Endothelial cell of coronary artery (primary cell): Measurements from ENCODE around the gene PCDHGA8. TPM values are rescaled to one million over a fixed set of nuclear protein-coding genes. Genes with fewer than 3 reads are reported as not detected.

Experiments
- total RNA-seq: library from RNA; depleted of rRNA; stranded (reverse); fragments of >200 nt; gene quantifications from 2 replicates; pipeline ENCODE4 v1.2.3, GENCODE V29; 2014

The PCDHGA8 gene
- total RNA-seq = 1.3 and 2.4 TPM in 2 replicates

DNA sequence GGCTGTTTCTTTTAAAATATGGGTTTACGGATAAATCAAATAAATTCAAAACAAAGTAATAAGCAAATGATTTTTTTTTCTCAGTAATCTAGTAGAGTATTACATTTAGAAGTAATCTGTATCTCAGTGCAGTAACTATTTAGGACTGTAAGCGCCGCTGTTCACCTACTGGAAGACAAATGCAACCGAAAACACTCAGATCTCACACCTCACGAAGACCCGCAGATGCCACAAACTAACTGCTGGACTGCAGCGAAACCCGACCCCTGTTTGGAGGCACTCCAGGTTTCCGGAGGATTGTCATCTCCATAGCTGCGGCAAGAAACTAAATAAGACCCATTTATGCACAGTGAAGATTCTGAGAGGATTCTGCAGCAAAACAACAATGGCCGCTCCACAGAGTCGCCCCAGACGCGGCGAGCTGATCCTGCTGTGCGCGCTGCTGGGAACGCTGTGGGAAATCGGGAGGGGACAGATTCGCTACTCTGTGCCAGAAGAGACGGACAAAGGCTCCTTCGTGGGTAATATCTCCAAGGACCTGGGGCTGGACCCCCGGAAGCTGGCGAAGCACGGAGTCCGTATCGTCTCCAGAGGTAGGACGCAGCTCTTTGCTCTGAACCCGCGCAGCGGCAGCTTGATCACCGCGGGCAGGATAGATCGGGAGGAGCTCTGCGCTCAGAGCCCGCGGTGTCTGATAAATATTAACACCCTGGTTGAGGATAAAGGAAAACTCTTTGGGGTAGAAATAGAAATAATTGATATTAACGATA lies at the start of gene PCDHGA8:
TSS of gene PCDHGA8 (plus strand) at position 205 of the 770 bp plus-strand sequence. CDS start at position 386, 181 bp downstream.

DNA sequence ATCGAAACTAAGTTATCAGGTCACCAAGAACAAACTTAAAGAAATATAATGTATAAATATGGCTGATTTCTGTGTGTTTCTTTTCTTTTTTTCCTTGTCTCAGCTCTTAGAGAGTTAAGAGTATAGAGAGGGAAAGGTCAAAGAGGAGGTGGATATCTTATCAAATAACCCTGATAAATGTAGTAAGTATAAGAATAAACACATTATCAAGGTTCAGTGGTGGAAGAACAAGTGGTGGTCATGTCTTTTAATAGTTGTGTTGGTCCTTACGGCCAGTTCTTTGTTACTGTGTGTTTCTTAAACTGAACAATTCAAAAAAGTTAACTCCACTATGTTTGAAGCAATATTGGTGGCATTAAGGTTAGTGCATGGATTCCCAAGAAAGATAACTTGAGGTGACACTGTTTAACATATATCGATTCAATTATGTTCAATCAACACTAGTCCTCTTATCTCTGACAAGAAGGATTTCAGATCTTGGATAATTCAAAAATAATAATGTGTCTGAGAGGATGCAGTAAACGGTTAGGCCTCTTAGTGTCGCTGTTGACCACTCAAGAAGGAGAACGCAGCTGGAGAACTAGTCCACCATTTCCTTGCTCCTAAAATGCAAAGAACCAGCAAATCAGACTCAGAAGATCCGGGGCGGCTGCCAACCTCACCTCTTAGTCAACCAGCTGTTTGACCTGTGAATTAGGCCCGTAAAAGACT lies 49.0 kb upstream of the PCDHGA8 start, which contains the start of gene PCDHGA3:
TSS of gene PCDHGA3 (plus strand) at position 588 of the 711 bp plus-strand sequence. CDS start 205 bp downstream, outside the sequence.

GRCh38 chr5:141349917-141350619 lies 42.4 kb upstream of the PCDHGA8 start, which contains the start of gene PCDHGB1:
Gene PCDHGB1 (plus strand): TSS chr5:141350099. CDS start chr5:141350261, 162 bp downstream.

GRCh38 chr5:141354900-141355469 lies 37.4 kb upstream of the PCDHGA8 start, which contains the start of gene PCDHGA4:
Gene PCDHGA4 (plus strand): TSS chr5:141355021. CDS start chr5:141355108, 87 bp downstream.

GRCh38 chr5:141359790-141360426 lies 32.5 kb upstream of the PCDHGA8 start, which contains the start of gene PCDHGB2:
Gene PCDHGB2 (plus strand): TSS chr5:141359994. CDS start chr5:141360136, 142 bp downstream.

GRCh38 chr5:141363952-141364660 lies 28.3 kb upstream of the PCDHGA8 start, which contains the start of gene PCDHGA5:
Gene PCDHGA5 (plus strand): TSS chr5:141364162. CDS start chr5:141364331, 169 bp downstream.

DNA sequence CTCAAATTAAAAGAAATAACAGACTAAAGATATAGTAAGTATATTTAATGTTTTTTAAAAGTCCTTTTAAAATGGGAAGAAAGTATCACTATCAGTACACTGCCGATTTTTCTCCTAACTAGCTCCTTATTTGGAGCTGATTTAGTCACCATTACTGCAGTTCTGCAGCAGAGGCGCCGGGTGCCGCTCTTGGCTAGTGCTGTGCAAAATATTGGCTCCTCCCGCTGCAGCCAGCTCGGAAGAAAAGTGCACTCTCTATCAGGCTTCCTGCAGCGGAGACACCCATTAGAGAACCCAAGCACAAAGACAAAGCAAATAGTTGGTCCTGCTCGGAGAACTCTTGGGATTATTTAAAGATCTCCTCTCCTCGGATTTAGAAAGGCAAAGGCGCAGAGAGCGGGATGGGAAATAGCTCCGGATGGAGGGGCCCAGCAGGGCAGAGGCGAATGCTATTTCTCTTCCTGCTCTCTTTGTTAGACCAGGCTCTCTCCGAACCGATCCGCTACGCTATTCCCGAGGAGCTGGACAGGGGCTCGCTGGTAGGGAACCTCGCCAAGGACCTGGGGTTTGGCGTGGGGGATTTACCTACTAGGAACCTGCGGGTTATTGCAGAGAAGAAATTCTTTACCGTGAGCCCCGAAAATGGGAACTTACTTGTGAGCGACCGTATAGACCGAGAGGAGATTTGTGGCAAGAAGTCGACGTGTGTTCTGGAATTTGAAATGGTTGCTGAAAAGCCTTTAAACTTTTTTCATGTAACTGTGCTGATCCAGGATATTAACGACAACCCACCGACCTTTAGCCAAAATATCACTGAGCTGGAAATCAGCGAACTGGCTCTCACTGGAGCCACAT lies 22.2 kb upstream of the PCDHGA8 start, which contains the start of gene PCDHGB3:
TSS of gene PCDHGB3 (plus strand) at position 249 of the 855 bp plus-strand sequence. CDS start at position 402, 153 bp downstream.

DNA sequence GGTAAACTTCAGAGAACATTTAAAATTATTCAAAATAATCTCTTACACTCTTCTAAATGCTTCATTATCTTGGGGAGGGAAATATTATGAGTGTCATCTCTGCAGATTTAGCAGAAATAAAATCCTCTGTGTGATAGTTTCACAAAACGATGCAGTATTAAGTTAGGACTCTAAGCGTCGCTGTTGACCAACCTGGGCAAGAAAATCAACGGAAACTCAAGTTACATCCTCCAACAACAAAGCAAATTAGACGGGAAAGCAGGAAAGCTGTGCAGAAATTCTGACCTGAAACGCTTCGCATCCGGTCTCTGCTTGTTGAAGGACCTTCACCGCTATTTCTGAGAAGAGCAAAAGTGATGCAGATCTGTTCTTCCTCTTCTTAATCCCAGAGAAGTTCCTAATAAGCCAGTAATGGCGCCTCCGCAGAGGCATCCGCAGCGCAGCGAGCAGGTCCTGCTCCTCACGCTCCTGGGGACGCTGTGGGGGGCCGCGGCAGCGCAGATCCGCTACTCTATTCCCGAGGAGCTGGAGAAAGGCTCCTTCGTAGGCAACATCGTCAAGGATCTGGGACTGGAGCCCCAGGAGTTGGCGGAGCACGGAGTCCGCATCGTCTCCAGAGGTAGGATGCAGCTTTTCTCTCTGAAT lies 18.6 kb upstream of the PCDHGA8 start, which contains the start of gene PCDHGA6:
TSS of gene PCDHGA6 (plus strand) at position 219 of the 645 bp plus-strand sequence. CDS start at position 412, 193 bp downstream.

GRCh38 chr5:141382469-141383294 lies 9.8 kb upstream of the PCDHGA8 start, which contains the start of gene PCDHGA7:
Gene PCDHGA7 (plus strand): TSS chr5:141382742. CDS start chr5:141382900, 158 bp downstream.

DNA sequence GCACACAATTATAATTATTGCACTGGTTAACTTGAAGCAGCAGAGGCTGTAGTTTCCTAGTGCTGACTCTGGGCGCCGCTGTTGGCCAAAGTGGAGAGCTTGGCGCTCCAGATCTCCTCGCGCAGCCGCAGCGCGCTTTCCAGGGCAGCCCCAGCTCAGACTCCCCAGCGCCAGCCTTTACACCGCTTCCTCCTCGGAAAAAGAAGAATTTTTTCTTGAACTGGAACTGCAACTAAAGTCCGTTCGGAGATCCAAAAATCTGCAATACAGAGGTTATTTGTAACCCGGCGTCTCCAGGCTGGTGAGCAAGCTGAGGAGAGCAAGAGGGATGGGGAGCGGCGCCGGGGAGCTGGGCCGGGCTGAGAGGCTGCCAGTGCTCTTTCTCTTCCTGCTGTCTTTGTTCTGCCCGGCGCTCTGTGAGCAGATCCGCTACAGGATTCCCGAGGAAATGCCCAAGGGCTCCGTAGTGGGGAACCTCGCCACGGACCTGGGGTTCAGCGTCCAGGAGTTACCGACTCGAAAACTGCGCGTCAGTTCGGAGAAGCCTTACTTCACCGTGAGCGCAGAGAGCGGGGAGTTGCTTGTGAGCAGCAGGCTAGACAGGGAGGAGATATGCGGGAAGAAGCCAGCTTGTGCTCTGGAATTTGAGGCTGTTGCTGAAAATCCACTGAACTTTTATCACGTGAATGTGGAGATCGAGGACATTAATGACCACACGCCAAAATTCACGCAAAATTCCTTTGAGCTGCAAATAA lies 4.7 kb upstream of the PCDHGA8 start, which contains the start of gene PCDHGB4:
TSS of gene PCDHGB4 (plus strand) at position 142 of the 755 bp plus-strand sequence. CDS start at position 329, 187 bp downstream.

GRCh38 chr5:141397756-141398551 lies 5.5 kb downstream of the PCDHGA8 start, which contains the start of gene PCDHGB5:
Gene PCDHGB5 (plus strand): TSS chr5:141397947. CDS start chr5:141398128, 181 bp downstream.

GRCh38 chr5:141402553-141403243 lies 10.3 kb downstream of the PCDHGA8 start, which contains the start of gene PCDHGA9:
Gene PCDHGA9 (plus strand): TSS chr5:141402778. CDS start chr5:141402953, 175 bp downstream.

GRCh38 chr5:141407790-141408505 lies 15.5 kb downstream of the PCDHGA8 start, which contains the start of gene PCDHGB6:
Gene PCDHGB6 (plus strand): TSS chr5:141408021. CDS start chr5:141408203, 182 bp downstream.

DNA sequence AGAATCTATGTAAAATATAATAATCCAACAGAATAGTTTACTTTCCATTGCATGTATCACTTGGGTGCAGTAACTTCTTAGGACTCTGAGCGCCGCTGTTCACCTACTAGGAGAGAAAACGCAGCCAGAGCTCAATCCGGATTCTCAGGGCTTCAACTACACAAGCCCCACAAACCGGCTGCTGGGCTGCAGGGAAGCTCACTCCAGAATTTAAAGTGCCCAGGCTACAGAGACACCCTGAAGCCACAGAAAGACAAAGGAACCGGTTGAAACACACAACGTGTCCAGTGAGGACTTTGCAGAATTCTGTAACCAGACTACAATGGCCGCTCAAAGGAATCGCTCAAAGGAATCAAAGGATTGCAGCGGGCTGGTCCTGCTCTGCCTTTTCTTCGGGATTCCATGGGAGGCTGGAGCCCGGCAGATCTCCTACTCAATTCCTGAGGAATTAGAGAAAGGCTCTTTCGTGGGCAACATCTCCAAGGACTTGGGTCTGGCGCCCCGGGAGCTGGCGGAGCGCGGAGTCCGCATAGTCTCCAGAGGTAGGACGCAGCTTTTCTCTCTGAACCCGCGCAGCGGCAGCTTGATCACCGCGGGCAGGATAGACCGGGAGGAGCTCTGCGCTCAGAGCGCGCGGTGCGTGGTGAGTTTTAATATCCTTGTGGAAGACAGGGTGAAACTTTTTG lies 20.6 kb downstream of the PCDHGA8 start, which contains the start of gene PCDHGA10:
TSS of gene PCDHGA10 (plus strand) at position 134 of the 686 bp plus-strand sequence. CDS start at position 323, 189 bp downstream.

